HG02763 (cell line): ENCODE results near the gene CEP112.
"Not testable (repeated sequence)": the region's sequence is repeated elsewhere in the genome, so short reads cannot be mapped to it uniquely, and the experiment has no call there.

Source experiments
- ATAC-seq: cut with Tn5 transposase; IDR thresholded peaks from one replicate; pipeline ENCODE4 v1.9.1; 2021; ENCODE audit warnings: mild to moderate bottlenecking, moderate library complexity; ENCODE audit not compliant: unreplicated experiment

The CEP112 gene

GRCh38 chr17:65750166-65750565 lies 441.8 kb downstream of the CEP112 start:
- ATAC-seq = no peak

- ATAC-seq = no peak
Observed at GRCh38 chr17:65749479-65749878, 442.5 kb downstream of the CEP112 start.

- no peak for ATAC-seq
Observed at GRCh38 chr17:65745241-65745640, 446.7 kb downstream of the CEP112 start.

- no peak for ATAC-seq
Observed at GRCh38 chr17:65743308-65743655, 448.7 kb downstream of the CEP112 start.

- no peak for ATAC-seq
Observed at GRCh38 chr17:65742403-65743307, 449.3 kb downstream of the CEP112 start.

- ATAC-seq = no peak
Observed at GRCh38 chr17:65741710-65742109, 450.2 kb downstream of the CEP112 start.

GRCh38 chr17:65739034-65739433 lies 452.9 kb downstream of the CEP112 start:
- ATAC-seq = no peak

- ATAC-seq = no peak
Observed at GRCh38 chr17:65737451-65737850, 454.5 kb downstream of the CEP112 start.

- ATAC-seq = no peak
Observed at GRCh38 chr17:65733314-65733713, 458.6 kb downstream of the CEP112 start.

- not testable (repeated sequence) for ATAC-seq
Observed at GRCh38 chr17:65732667-65733066, 459.3 kb downstream of the CEP112 start.

GRCh38 chr17:65730711-65731169 lies 461.2 kb downstream of the CEP112 start:
- no peak for ATAC-seq

- ATAC-seq = no peak
Observed at GRCh38 chr17:65729207-65729606, 462.7 kb downstream of the CEP112 start.

GRCh38 chr17:65727832-65728231 lies 464.1 kb downstream of the CEP112 start:
- ATAC-seq = no peak

- ATAC-seq = no peak
Observed at GRCh38 chr17:65727246-65727645, 464.7 kb downstream of the CEP112 start.

- no peak for ATAC-seq
Observed at GRCh38 chr17:65723431-65724151, 468.3 kb downstream of the CEP112 start.

- no peak for ATAC-seq
Observed at GRCh38 chr17:65718601-65719000, 473.3 kb downstream of the CEP112 start.

- no peak for ATAC-seq
Observed at GRCh38 chr17:65712383-65713267, 479.3 kb downstream of the CEP112 start.

GRCh38 chr17:65711671-65712276 lies 480.2 kb downstream of the CEP112 start:
- no peak for ATAC-seq

GRCh38 chr17:65707780-65708179 lies 484.2 kb downstream of the CEP112 start:
- no peak for ATAC-seq

- ATAC-seq = no peak
Observed at GRCh38 chr17:65704731-65705130, 487.2 kb downstream of the CEP112 start.

GRCh38 chr17:65703891-65704290 lies 488.0 kb downstream of the CEP112 start:
- ATAC-seq = no peak
